Stimulated activated CD4-positive, alpha-beta T cell treated with anti-CD3 and anti-CD28 coated beads, Interleukin-15, amount 100 ng/mL, for 1 hour (primary cell): Measurements from ENCODE around the gene RFX4.

ENCODE experiments used
- DNase-seq, 2 donors: peaks; one replicate each; pipeline ENCODE4 v3.0.0-alpha.2; 2020; ENCODE audit warnings: low read depth in 1 of 2, low spot score in 1 of 2

Gene RFX4

DNA sequence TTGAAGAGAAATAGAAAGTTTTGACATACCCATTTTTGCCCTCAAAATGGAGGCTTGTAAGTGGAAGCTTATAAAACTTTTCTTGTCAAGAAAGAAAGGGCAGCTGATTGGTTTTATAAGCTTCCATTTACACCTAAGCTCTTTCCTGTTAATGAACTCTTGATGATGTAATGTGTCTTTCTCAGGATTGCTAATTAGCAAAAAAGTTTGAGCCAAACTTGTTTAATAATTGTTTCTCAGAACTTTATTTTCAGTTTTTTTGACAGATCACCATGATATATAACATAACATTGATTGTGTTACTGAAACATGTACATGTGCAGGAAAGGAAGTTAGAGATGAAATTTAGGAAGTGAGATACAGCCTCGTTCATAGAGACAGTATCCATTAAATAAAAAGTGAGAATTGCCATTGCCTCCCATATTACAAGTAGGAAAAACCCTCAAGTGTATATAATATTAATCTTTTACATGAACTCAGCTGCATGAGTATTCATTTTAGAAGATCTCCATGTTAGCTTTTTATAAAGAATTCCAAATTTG lies 218.4 kb downstream of the RFX4 start:
- no peak for DNase-seq

DNA sequence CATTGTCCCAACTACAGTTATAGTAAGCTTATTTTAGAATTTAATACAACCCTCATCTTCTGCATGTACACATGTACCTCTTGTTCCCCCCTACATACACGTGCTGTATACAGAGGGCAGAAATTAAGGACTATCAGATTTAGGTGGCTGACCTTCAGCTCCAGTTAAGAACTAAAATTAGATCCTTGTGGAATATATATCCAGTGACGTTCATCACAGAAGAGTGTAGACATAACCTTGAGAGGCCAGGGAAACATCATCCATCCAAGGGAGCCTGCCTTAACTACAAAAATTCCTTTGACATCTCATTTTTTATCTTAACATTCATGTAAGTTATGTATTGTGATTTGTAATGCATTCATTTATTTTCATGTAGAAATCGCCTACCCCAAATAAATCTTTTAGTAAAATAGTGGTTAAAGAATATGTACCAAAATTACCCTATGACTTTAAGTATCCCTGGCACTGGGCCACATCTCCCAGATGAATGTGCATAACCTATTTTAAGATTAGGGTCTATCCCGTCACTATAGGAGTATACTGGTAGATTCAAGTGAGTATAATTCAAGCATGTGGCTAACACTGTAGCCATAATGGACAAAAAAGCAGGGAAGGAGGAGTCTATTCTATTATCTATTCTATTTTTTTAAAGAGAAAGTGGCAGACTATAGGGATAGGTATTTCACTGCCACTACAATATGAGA lies 219.2 kb downstream of the RFX4 start:
- DNase-seq = no peak

DNA sequence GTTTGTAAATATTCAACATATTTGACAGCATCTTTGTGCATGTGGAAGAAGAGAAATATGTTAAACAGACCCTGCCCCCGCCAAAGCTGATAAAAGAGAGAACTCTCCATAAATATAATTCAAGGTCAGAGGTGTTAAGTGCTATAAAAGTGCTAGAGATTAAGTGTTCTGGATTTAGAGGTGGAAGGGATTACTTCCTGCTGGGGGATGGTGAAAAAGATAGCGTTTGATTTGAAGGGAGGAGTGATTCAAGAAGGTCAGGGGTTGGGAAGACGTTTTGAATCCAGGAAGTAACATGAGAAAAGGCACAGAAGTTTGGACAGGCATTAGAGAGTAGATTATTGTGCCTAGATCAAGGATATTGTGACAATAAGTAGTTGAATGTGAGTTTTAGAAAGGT lies 221.9 kb downstream of the RFX4 start:
- DNase-seq = no peak
